HepG2 (cell line): Measurements from ENCODE around the gene ZDHHC7. TPM values are rescaled to one million over a fixed set of nuclear protein-coding genes. Genes with fewer than 3 reads are reported as not detected.

Source experiments
- ATAC-seq: fragments of 200-7000 bp; cut with Tn5 transposase; 3 replicates; pipeline ENCODE4 v1.9.1; 2020; ENCODE audit warnings: mild to moderate bottlenecking, moderate library complexity
- BruUV-seq: library from RNA; stranded (reverse); fragments of 400-500 nt; replicated peaks from 2 replicates; lab custom pipeline; 2021; lab: Mats Ljungman, UMichigan
- CTCF ChIA-PET: fragments of 300-600 bp; formaldehyde crosslinking; extraction: SDS; loops from one replicate; lab custom pipeline; 2021; ENCODE audit warnings: low total read pairs, inconsistent platforms, low intra/inter-chr PET ratio; lab: Yijun Ruan, JAX
- POLR2A ChIA-PET: fragments of 350-600 bp; sonication (Branson Sonifier 250); formaldehyde crosslinking; loops from one replicate; lab custom pipeline; 2020; ENCODE audit warnings: antibody characterized with exemption, inconsistent platforms; lab: Yijun Ruan, JAX
- DNase-seq: peaks from one replicate; pipeline ENCODE4 v3.0.0-alpha.2; 2015; ENCODE audit warnings: low spot score
- FAIRE-seq: peaks from 3 replicates; lab custom pipeline; 2011; peaks lifted over from hg19 to GRCh38; lab: Jason Lieb, UNC
- H2AFZ ChIP-seq: one replicate; pipeline ENCODE4 v1.6.1; 2011; ENCODE audit warnings: low read length, inconsistent platforms
- H3K27ac ChIP-seq: fragments of 300-600 bp; 3 replicates; pipeline ENCODE4 v1.8.0; 2011; ENCODE audit warnings: mixed run types, mild to moderate bottlenecking, mixed read lengths, low read length, inconsistent platforms; ENCODE audit not compliant: insufficient read depth; ENCODE audit errors: extremely low read length
- H3K27me3 ChIP-seq, 2 experiments: fragments of 200-600 bp in 1 of 2; 2 replicates in 1 of 2; 3 replicates in 1 of 2; pipeline versions ENCODE4 v1.6.0 to v1.8.0; 2011; ENCODE audit warnings: low read length in 2 of 2, mild to moderate bottlenecking in 2 of 2, moderate library complexity in 2 of 2, inconsistent platforms in 1 of 2; ENCODE audit not compliant: insufficient read depth in 2 of 2, control insufficient read depth in 1 of 2
- H3K36me3 ChIP-seq, 2 experiments: fragments of 200-600 bp in 1 of 2; replicated peaks in 1 of 2; 2 replicates in 1 of 2; 3 replicates in 1 of 2; pipeline versions ENCODE4 v1.5.1 to v1.8.0; 2011; ENCODE audit warnings: low read length in 2 of 2, inconsistent platforms in 1 of 2; ENCODE audit not compliant: insufficient read depth in 2 of 2, control insufficient read depth in 1 of 2
- H3K4me1 ChIP-seq: 2 replicates; pipeline ENCODE4 v1.5.1; 2012; ENCODE audit warnings: low read length, inconsistent platforms; ENCODE audit not compliant: insufficient read depth
- H3K4me2 ChIP-seq: 2 replicates; pipeline ENCODE4 v1.6.0; 2011; ENCODE audit warnings: low read depth, low read length, inconsistent platforms
- H3K4me3 ChIP-seq, 3 experiments: fragments of 200-600 bp in 1 of 3; sonication (generic), shearing (Covaris generic) in 1 of 3; replicated peaks in 1 of 3; 2 replicates each; pipeline ENCODE4 v1.5.1; 2011 to 2016; ENCODE audit warnings: low read length in 3 of 3, inconsistent platforms in 2 of 3, low read depth in 2 of 3, mild to moderate bottlenecking in 2 of 3, control low read depth in 1 of 3, mixed read lengths in 1 of 3; ENCODE audit not compliant: insufficient read depth in 1 of 3
- H3K79me2 ChIP-seq: one replicate; pipeline ENCODE4 v1.6.1; 2011; ENCODE audit warnings: low read length, inconsistent platforms; ENCODE audit not compliant: insufficient read depth
- H3K9ac ChIP-seq: 2 replicates; pipeline ENCODE4 v1.6.0; 2011; ENCODE audit warnings: mild to moderate bottlenecking, low read depth, low read length, inconsistent platforms; ENCODE audit not compliant: insufficient read depth
- H3K9me3 ChIP-seq: 2 replicates; pipeline ENCODE4 v1.5.1; 2012; ENCODE audit warnings: mild to moderate bottlenecking, low read length
- H4K20me1 ChIP-seq: 2 replicates; pipeline ENCODE4 v1.6.0; 2011; ENCODE audit warnings: inconsistent platforms, mild to moderate bottlenecking, low read length, moderate library complexity; ENCODE audit not compliant: insufficient read depth
- ADNP ChIP-seq: sonication (generic); formaldehyde crosslinking; IDR thresholded peaks from 2 replicates; pipeline ENCODE4 v1.4.0; 2020; ENCODE audit warnings: missing genetic modification reagents
- CAMTA2 ChIP-seq: sonication (generic); formaldehyde crosslinking; IDR thresholded peaks from 2 replicates; pipeline ENCODE4 v1.4.0; 2020; ENCODE audit warnings: mild to moderate bottlenecking, missing genetic modification reagents, borderline replicate concordance
- CBX2 ChIP-seq, 2 experiments: fragments of 200-600 bp in 1 of 2; sonication (generic); formaldehyde crosslinking in 1 of 2; IDR thresholded peaks; 2 replicates each; pipeline versions ENCODE4 v1.7.0 to v1.8.1; 2018 to 2022; ENCODE audit warnings: low read depth in 2 of 2, low read length in 1 of 2, mild to moderate bottlenecking in 1 of 2, missing genetic modification reagents in 1 of 2
- CENPT ChIP-seq: sonication (generic); formaldehyde crosslinking; IDR thresholded peaks from 2 replicates; pipeline ENCODE4 v1.8.0; 2022; ENCODE audit warnings: low read depth, mild to moderate bottlenecking, moderate library complexity, missing genetic modification reagents
- DMTF1 ChIP-seq: sonication (generic); formaldehyde crosslinking; IDR thresholded peaks from 2 replicates; pipeline ENCODE4 v1.4.0; 2020; ENCODE audit warnings: mild to moderate bottlenecking, missing genetic modification reagents
- KLF16 ChIP-seq, 2 experiments: sonication (generic) in 1 of 2; formaldehyde crosslinking in 1 of 2; IDR thresholded peaks; 2 replicates each; pipeline versions ENCODE4 v1.6.1 to v1.8.0; 2016 to 2023; ENCODE audit warnings: missing genetic modification reagents in 2 of 2, missing compliant biosample characterization in 1 of 2
- MAFF ChIP-seq: IDR thresholded peaks from 2 replicates; pipeline ENCODE4 v1.6.1; 2011; ENCODE audit warnings: low read depth, low read length, improper control_type of control experiment
- NKX3-1 ChIP-seq: sonication (generic); formaldehyde crosslinking; IDR thresholded peaks from 2 replicates; pipeline ENCODE4 v1.5.0; 2020; ENCODE audit warnings: missing genetic modification reagents
- NR1H2 ChIP-seq: sonication (generic); formaldehyde crosslinking; IDR thresholded peaks from 2 replicates; pipeline ENCODE4 v1.8.1; 2022; ENCODE audit warnings: low read depth, missing genetic modification reagents, borderline replicate concordance
- POLR2A ChIP-seq, 2 experiments: IDR thresholded peaks; 2 replicates each; pipeline ENCODE4 v1.6.1; 2011; ENCODE audit warnings: low read depth in 2 of 2, low read length in 2 of 2, mild to moderate bottlenecking in 1 of 2, moderate library complexity in 1 of 2; ENCODE audit not compliant: insufficient read depth in 1 of 2
- RFXAP ChIP-seq: sonication (generic); formaldehyde crosslinking; IDR thresholded peaks from 2 replicates; pipeline ENCODE4 v1.4.0; 2020; ENCODE audit warnings: missing genetic modification reagents, borderline replicate concordance
- SYNCRIP ChIP-seq: fragments of 200-400 bp; formaldehyde crosslinking; IDR thresholded peaks from 2 replicates; pipeline ENCODE4 v1.6.1; 2018; ENCODE audit warnings: mild to moderate bottlenecking, low read depth, low read length; ENCODE audit not compliant: insufficient read depth
- ZBTB1 ChIP-seq: sonication (generic); formaldehyde crosslinking; IDR thresholded peaks from 2 replicates; pipeline ENCODE4 v1.4.0; 2020; ENCODE audit warnings: missing genetic modification reagents, borderline replicate concordance
- ZBTB21 ChIP-seq: sonication (generic); formaldehyde crosslinking; IDR thresholded peaks from 2 replicates; pipeline ENCODE4 v1.4.0; 2020; ENCODE audit warnings: missing genetic modification reagents
- ZBTB8A ChIP-seq: sonication (generic); formaldehyde crosslinking; IDR thresholded peaks from 2 replicates; pipeline ENCODE4 v1.4.0; 2020; ENCODE audit warnings: mild to moderate bottlenecking, low read depth, missing genetic modification reagents, borderline replicate concordance
- ZFP1 ChIP-seq: IDR thresholded peaks from 2 replicates; pipeline ENCODE4 v1.6.1; 2016
- ZNF3 ChIP-seq: IDR thresholded peaks from 2 replicates; pipeline ENCODE4 v1.7.0; 2017; ENCODE audit warnings: inconsistent platforms
- WGBS: methylation state at CpG from one replicate; pipeline ENCODE4 v1.1.6; 2017; ENCODE audit warnings: low lambda C conversion rate; 5-methylcytosine and 5-hydroxymethylcytosine counted together
- in situ Hi-C: cut with HindIII; loops from 2 replicates; pipeline ENCODE4 v1.10.0; 2017; ENCODE audit warnings: low pct_unique_long_range_greater_than_20kb; ENCODE audit not compliant: extremely low pct_ligation_motif_present
- intact Hi-C: fragments of 100-400 bp; cut with micrococcal nuclease; formaldehyde crosslinking; loops from one replicate; pipeline ENCODE4 v1.10.0; 2022; ENCODE audit not compliant: unreplicated experiment
- polyA plus RNA-seq, 8 experiments: library from polyadenylated mRNA; depleted of rRNA in 3 of 8; stranded (reverse) in 7 of 8; unstranded in 1 of 8; fragments of >200 nt; fragmentation: Illumina TruSeq in 4 of 8; extraction: Trizol in 4 of 8; gene quantifications; 2 replicates each; pipeline versions ENCODE4 v1.2.1 to v1.2.3, GENCODE V29; 2011 to 2016; ENCODE audit warnings: low read depth in 4 of 8, missing spikeins in 1 of 8, mixed read lengths in 1 of 8; ENCODE audit not compliant: insufficient read depth in 1 of 8
- total RNA-seq, 5 experiments: library from RNA; depleted of rRNA; stranded (reverse); fragments of >200 nt; fragmentation: Illumina TruSeq; extraction: Trizol; gene quantifications; 2 replicates each; pipeline ENCODE4 v1.2.3, GENCODE V29; 2016; ENCODE audit warnings: low read depth in 1 of 5
- TF ChIP-seq, protein P1 (sequence below): sonication (generic); formaldehyde crosslinking; IDR thresholded peaks from 2 replicates; pipeline ENCODE4 v1.5.0; 2020; ENCODE audit warnings: mild to moderate bottlenecking, missing genetic modification reagents, borderline replicate concordance

The ZDHHC7 gene
- total and polyA plus RNA-seq, 2 of the 13 experiments (the other 11 are each of a cell fraction or from before 2014, with no cell fraction given), result 46.8 to 67.6 TPM

GRCh38 chr16:84963066-84963465 lies 48.3 kb downstream of the ZDHHC7 start:
- no TSS peak for BruUV-seq
- TF ChIP-seq CAMTA2 (CRISPR knock-in tag) (no peak), ZBTB1 (CRISPR knock-in tag) (no peak), NR1H2 (CRISPR knock-in tag) (no peak), NKX3-1 (CRISPR knock-in tag) (no peak), CBX2 (IDR thresholded peaks at IDR 0.05; ENCODE audit: low read depth, low read length) (no peak), CBX2 (CRISPR knock-in tag; IDR thresholded peaks at IDR 0.05; ENCODE audit: low read depth) (no peak), ZBTB21 (CRISPR knock-in tag) (no peak), POLR2A (IDR thresholded peaks at IDR 0.05; ENCODE audit: insufficient read depth in 1 of 2, low read depth in 2 of 2, low read length in 2 of 2) (no peak), RFXAP (CRISPR knock-in tag) (no peak), CENPT (CRISPR knock-in tag) (no peak), ZNF3 (no peak), ZFP1 (CRISPR knock-in tag) (no peak), KLF16 (CRISPR knock-in tag; IDR thresholded peaks at IDR 0.05) (no peak), ADNP (no peak), MAFF (no peak), DMTF1 (CRISPR knock-in tag) (no peak), ZBTB8A (CRISPR knock-in tag) (no peak), SYNCRIP (no peak)
- TF ChIP-seq, protein P1, sequence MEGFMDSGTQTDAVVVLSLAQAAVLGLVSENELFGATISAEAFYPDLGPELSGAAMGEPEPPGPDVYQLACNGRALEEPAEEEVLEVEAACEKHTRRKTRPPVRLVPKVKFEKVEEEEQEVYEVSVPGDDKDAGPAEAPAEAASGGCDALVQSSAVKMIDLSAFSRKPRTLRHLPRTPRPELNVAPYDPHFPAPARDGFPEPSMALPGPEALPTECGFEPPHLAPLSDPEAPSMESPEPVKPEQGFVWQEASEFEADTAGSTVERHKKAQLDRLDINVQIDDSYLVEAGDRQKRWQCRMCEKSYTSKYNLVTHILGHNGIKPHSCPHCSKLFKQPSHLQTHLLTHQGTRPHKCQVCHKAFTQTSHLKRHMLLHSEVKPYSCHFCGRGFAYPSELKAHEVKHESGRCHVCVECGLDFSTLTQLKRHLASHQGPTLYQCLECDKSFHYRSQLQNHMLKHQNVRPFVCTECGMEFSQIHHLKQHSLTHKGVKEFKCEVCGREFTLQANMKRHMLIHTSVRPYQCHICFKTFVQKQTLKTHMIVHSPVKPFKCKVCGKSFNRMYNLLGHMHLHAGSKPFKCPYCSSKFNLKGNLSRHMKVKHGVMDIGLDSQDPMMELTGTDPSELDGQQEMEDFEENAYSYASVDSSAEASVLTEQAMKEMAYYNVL (CRISPR knock-in tag), result no peak
- intact Hi-C loops (no loop called here), in situ Hi-C loops (no loop called here)
- Histone ChIP-seq H3K27ac (no peak overlapping the region), H3K27me3 (peaks cover 0 to 16% of the 10 kb centered on the region in 2 experiments; a peak in 4 of 5 replicates), H3K36me3 (no peaks in the 10 kb centered on the region), H3K79me2 (no peaks in the 10 kb centered on the region), H3K9ac (no peak overlapping the region), H3K4me3 (no peak overlapping the region), H2AFZ (no peak overlapping the region), H3K4me1 (peaks cover 31% of the 10 kb centered on the region), H3K4me2 (no peak overlapping the region), H3K9me3 (no peaks in the 10 kb centered on the region), H4K20me1 (no peaks in the 10 kb centered on the region)
- CTCF ChIA-PET, result no interaction called here
- DNase-seq (no peak), FAIRE-seq (no peak), ATAC-seq (no peak)
- WGBS, result 21% methylated on average over 8 of the region's 8 CpGs
- POLR2A ChIA-PET, result no interaction called here
